ENCODE data around the gene RBM39.

The RBM39 gene

GRCh38 chr20:35669681-35670080 is 72.4 kb downstream of the RBM39 start:
- Histone ChIP-seq H3K9me3 (ENCODE audit: control insufficient read depth, insufficient read depth, low read length) (no peaks in the 10 kb centered on the region), H3K4me3 (ENCODE audit: low read length) (no peak overlapping the region), H3K27ac (ENCODE audit: low read length) (no peak overlapping the region), H3K36me3 (ENCODE audit: control insufficient read depth, insufficient read depth, low read length) (0 out of 2 replicates have a peak, but pooled peaks cover 6% of the 10 kb centered on the region), H3K27me3 (ENCODE audit: control insufficient read depth, insufficient read depth, low read length) (no peaks in the 10 kb centered on the region), H3K4me1 (ENCODE audit: control insufficient read depth, insufficient read depth, low read length) (no peaks in the 10 kb centered on the region)
- no CpG with 5 or more reads among the region's 1 CpG for WGBS (ENCODE audit: insufficient coverage, insufficient read length)
- no peak for DNase-seq (ENCODE audit: low read depth, low spot score)

- Histone ChIP-seq H3K36me3 (ENCODE audit: control insufficient read depth, insufficient read depth, low read length) (0 out of 2 replicates have a peak, but pooled peaks cover 6% of the 10 kb centered on the region), H3K9me3 (ENCODE audit: control insufficient read depth, insufficient read depth, low read length) (no peaks in the 10 kb centered on the region), H3K4me1 (ENCODE audit: control insufficient read depth, insufficient read depth, low read length) (no peaks in the 10 kb centered on the region), H3K27ac (ENCODE audit: low read length) (no peak overlapping the region), H3K27me3 (ENCODE audit: control insufficient read depth, insufficient read depth, low read length) (no peaks in the 10 kb centered on the region), H3K4me3 (ENCODE audit: low read length) (no peak overlapping the region)
- no CpG with 5 or more reads among the region's 5 CpGs for WGBS (ENCODE audit: insufficient coverage, insufficient read length)
- no peak for DNase-seq (ENCODE audit: low read depth, low spot score)
Observed at GRCh38 chr20:35669221-35669620, 72.8 kb downstream of the RBM39 start.

- H3K4me3 ChIP-seq (ENCODE audit: low read length): no peak overlapping the region
- H3K4me1 ChIP-seq (ENCODE audit: control insufficient read depth, insufficient read depth, low read length): no peaks in the 10 kb centered on the region
- H3K9me3 ChIP-seq (ENCODE audit: control insufficient read depth, insufficient read depth, low read length): no peaks in the 10 kb centered on the region
- H3K27me3 ChIP-seq (ENCODE audit: control insufficient read depth, insufficient read depth, low read length): no peaks in the 10 kb centered on the region
- DNase-seq (ENCODE audit: low read depth, low spot score): no peak
- H3K36me3 ChIP-seq (ENCODE audit: control insufficient read depth, insufficient read depth, low read length): 0 out of 2 replicates have a peak, but pooled peaks cover 6% of the 10 kb centered on the region
- no peak overlapping the region for H3K27ac ChIP-seq (ENCODE audit: low read length)
- WGBS (ENCODE audit: insufficient coverage, insufficient read length): no CpG with 5 or more reads among the region's 17 CpGs
Observed at GRCh38 chr20:35665949-35666288, 76.1 kb downstream of the RBM39 start.

DNA sequence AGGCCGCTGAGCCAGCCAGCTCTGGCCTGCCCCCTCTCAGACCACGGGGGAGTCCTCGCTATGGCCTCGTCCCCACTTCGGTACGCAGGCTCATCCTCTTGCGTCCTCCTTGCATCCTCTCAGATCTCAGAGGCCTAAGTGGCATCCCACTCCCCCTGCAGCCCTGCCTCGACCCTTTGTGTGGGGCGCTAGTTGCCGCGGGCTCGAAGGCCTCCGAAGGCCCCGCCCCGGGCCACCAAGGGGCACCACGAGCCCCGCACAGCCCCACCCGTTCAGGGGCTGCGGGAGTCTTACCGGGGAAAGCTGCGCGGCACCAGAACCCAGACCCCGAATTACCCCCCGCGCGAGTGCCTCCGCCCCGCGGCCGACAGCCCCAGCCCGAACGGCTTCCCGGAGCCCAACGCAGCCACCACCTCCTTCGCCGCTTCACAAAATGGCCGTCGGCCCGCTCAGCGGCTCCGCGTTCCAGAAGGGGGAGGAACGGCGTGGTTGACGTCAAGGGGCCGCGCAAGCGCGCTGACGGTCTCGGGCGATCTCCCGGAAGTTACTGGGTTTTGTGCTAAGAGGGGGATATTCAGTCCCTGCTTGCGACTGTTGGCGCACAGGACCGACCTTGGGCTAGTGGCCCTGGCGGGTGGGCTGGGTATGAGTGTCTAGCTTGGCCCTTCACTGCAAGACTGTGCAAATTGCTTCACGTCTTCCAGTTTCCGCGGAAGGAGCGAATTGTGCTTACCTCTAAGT is 77.4 kb downstream of the RBM39 start, which contains the start of the genes CPNE1 and RBM12:
CPNE1 (minus strand) TSS at position 435 of the 741 bp plus-strand sequence. CDS start 31,977 bp downstream, outside the sequence.
RBM12 (minus strand) TSS at position 435 of the 741 bp plus-strand sequence. CDS start 9,578 bp downstream, outside the sequence.
- Histone ChIP-seq H3K27me3 (ENCODE audit: control insufficient read depth, insufficient read depth, low read length) (no peaks in the 10 kb centered on the region), H3K36me3 (ENCODE audit: control insufficient read depth, insufficient read depth, low read length) (0 out of 2 replicates have a peak, but pooled peaks cover 5% of the 10 kb centered on the region), H3K27ac (ENCODE audit: low read length) (no peak within 1 kb of the TSS), H3K9me3 (ENCODE audit: control insufficient read depth, insufficient read depth, low read length) (no peaks in the 10 kb centered on the region), H3K4me3 (ENCODE audit: low read length) (peak within 1 kb of the TSS; percentile 56), H3K4me1 (ENCODE audit: control insufficient read depth, insufficient read depth, low read length) (no peaks in the 10 kb centered on the region)
- peak; percentile 94 for DNase-seq (ENCODE audit: low read depth, low spot score)
- WGBS (ENCODE audit: insufficient coverage, insufficient read length): no CpG with 5 or more reads among the region's 61 CpGs

DNA sequence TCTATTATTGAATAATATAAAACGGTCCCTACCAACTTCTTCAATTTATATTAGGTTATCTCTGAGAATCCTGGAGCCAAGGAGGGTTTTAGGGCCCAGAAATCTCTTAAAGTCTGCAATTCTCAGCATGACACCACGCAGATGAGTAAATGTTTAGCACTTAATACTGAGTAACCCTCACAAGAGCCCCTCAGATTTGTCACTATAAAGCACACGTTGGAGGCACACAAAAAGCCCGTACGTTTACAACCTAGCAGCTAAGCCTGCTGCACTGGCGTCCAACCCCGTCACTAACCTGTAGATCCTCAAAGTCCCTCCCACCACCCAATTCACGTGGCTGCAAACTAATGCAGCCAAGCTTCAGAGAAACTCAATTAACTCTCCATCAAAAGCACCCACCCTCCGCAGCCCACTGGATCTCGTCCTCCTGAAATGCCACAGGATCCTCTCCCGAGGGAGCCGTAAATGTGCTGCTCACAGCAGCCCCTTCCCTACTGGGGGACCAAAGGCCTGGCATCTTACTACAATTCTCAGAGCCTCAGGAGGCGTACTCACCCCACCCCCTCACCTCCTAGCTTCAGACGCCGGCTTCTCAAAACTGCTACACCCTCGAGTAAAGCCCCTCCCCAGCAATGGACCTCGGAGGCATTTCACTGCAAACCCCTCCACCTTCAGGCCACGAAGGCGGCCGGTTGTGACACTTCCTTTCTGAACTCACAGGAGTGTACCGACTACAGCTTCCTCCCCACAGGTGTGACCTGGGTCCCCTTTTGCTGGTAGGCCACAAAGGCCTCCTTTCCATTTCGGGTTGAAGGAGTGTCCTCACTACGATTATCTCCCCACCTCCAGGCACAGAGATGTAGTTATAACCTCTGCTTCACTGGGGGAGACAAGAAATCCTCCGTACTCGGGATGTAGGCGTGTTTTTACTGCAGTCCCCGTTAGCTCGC is 78.3 kb downstream of the RBM39 start:
- WGBS (ENCODE audit: insufficient coverage, insufficient read length): no CpG with 5 or more reads among the region's 28 CpGs
- H3K36me3 ChIP-seq (ENCODE audit: control insufficient read depth, insufficient read depth, low read length): no peaks in the 10 kb centered on the region
- H3K4me1 ChIP-seq (ENCODE audit: control insufficient read depth, insufficient read depth, low read length): no peaks in the 10 kb centered on the region
- no peaks in the 10 kb centered on the region for H3K27me3 ChIP-seq (ENCODE audit: control insufficient read depth, insufficient read depth, low read length)
- H3K9me3 ChIP-seq (ENCODE audit: control insufficient read depth, insufficient read depth, low read length): no peaks in the 10 kb centered on the region
- H3K4me3 ChIP-seq (ENCODE audit: low read length): peak overlapping the region; percentile 56
- no peak overlapping the region for H3K27ac ChIP-seq (ENCODE audit: low read length)
- DNase-seq (ENCODE audit: low read depth, low spot score): no peak

DNA sequence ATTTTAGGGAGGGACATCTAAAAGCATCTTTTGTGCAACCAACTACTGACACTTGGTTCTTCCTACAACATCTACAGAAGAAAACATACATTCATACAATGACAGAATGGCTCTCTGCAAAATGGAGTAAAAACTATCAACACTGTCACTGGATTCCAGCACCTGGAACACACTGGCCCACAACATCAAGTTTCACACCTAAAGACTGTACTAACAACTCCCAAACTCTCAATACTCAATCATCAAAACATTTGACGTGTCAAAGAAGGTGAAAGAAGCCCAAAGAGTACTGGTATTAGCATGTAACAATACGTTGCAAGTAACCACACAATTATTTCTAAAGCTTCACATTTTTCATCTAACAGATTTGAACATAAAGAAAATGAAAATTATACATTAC is 79.5 kb downstream of the RBM39 start:
- DNase-seq (ENCODE audit: low read depth, low spot score): no peak
- H3K27ac ChIP-seq (ENCODE audit: low read length): no peak overlapping the region
- no peak overlapping the region for H3K4me3 ChIP-seq (ENCODE audit: low read length)
- no peaks in the 10 kb centered on the region for H3K27me3 ChIP-seq (ENCODE audit: control insufficient read depth, insufficient read depth, low read length)
- H3K9me3 ChIP-seq (ENCODE audit: control insufficient read depth, insufficient read depth, low read length): no peaks in the 10 kb centered on the region
- no peaks in the 10 kb centered on the region for H3K4me1 ChIP-seq (ENCODE audit: control insufficient read depth, insufficient read depth, low read length)
- no peaks in the 10 kb centered on the region for H3K36me3 ChIP-seq (ENCODE audit: control insufficient read depth, insufficient read depth, low read length)
- whole genome bisulfite sequencing (ENCODE audit: insufficient coverage, insufficient read length): no CpG with 5 or more reads among the region's 2 CpGs

DNA sequence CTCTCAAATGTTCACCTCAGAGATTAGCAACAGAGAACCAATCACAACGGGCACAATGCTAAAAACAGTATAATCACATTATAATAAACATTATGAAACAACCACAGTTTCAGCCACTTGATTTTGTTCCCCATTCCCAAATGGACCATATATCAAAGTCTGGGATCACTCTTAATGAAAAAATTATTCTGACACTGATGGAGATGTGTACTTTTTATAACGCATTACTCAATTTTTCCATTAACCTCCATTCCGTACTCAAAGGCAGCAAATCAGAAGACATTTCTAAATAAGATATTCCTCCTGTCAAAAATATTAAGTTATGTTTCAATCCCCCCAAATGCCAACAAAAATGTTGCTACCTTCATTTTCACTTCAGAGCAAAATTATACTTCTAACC is 80.2 kb downstream of the RBM39 start:
- H3K36me3 ChIP-seq (ENCODE audit: control insufficient read depth, insufficient read depth, low read length): no peaks in the 10 kb centered on the region
- H3K27me3 ChIP-seq (ENCODE audit: control insufficient read depth, insufficient read depth, low read length): no peaks in the 10 kb centered on the region
- no peak overlapping the region for H3K27ac ChIP-seq (ENCODE audit: low read length)
- no peaks in the 10 kb centered on the region for H3K9me3 ChIP-seq (ENCODE audit: control insufficient read depth, insufficient read depth, low read length)
- H3K4me1 ChIP-seq (ENCODE audit: control insufficient read depth, insufficient read depth, low read length): no peaks in the 10 kb centered on the region
- DNase-seq (ENCODE audit: low read depth, low spot score): no peak
- H3K4me3 ChIP-seq (ENCODE audit: low read length): no peak overlapping the region
- WGBS (ENCODE audit: insufficient coverage, insufficient read length): no CpG with 5 or more reads among the region's 3 CpGs

DNA sequence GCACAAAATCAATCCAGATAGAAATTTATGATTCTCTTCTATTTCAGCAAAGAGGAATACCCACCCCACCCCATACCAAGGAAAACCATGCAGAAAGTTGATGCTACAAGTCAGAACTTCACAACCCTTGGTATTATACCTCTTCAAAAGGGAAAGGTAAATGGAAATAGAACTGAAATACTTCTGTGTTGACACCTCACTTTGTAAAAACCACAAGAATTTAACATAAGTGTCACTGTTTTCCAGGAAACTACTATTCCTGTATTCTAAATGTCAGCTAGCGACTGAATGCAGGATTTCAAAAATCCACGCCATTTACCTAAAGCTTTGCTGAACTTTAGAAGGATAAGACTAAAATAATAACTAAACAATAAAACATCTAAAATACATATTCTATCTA is 81.0 kb downstream of the RBM39 start:
- DNase-seq (ENCODE audit: low read depth, low spot score): no peak
- Histone ChIP-seq H3K4me1 (ENCODE audit: control insufficient read depth, insufficient read depth, low read length) (no peaks in the 10 kb centered on the region), H3K9me3 (ENCODE audit: control insufficient read depth, insufficient read depth, low read length) (no peaks in the 10 kb centered on the region), H3K36me3 (ENCODE audit: control insufficient read depth, insufficient read depth, low read length) (no peaks in the 10 kb centered on the region), H3K4me3 (ENCODE audit: low read length) (no peak overlapping the region), H3K27me3 (ENCODE audit: control insufficient read depth, insufficient read depth, low read length) (no peaks in the 10 kb centered on the region), H3K27ac (ENCODE audit: low read length) (no peak overlapping the region)
- no CpG with 5 or more reads among the region's 2 CpGs for WGBS (ENCODE audit: insufficient coverage, insufficient read length)

DNA sequence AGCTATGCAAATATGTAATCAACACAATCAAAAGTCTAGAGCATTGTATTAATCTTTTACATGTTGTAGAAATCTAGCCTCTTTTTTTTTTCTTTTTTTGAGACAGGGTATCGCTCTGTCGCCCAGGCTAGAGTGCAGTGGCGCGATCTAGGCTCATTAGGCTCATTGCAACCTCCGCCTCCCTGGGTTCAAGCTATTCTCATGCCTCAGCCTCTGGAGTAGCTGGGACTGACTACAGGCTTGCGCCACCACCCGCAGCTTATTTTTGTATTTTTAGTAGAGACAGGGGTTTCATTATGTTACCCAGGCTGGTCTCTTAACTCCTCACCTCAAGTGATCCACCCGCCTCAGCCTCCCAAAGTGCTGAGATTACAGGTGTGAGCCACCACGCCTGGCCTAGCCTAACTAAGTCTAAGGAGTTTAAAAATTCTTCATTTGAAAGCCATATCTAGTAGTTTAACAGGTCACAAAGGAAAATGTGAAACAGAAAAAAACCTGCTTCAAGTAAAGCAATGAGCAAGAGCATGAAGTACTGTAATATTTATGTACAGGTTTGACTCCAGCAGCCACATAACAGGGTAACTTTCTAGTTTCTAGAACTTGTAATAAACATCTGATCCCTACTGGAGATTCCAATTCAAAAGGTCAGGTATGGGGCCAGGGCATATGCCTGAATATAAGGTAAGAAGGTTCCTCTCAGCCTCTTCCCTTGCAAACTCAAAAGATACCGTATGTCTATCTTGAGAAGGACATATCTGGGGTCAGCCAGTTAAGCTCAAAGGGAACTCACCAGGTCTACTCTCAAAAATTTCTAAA is 81.7 kb downstream of the RBM39 start:
- H3K27ac ChIP-seq (ENCODE audit: low read length): no peak overlapping the region

DNA sequence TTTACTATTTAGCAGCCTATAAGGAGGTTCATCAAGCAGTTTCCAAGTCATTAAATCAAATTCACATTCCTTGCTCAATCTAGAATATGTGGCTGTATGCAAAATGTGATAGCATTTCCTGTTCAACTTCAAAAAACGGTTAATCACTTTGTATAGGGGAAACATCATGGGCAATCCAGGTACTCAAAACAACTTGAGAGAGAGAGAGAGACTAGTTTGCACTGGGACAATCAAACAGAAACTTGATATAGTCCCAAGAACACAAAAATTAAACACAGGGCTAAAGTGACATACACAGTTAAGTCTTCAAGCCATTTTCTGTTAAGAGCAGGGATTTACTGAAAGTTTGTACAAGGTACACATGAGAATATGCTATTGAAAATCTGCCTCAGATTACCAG is 84.8 kb downstream of the RBM39 start:
- WGBS (ENCODE audit: insufficient coverage, insufficient read length): no CpG with 5 or more reads among the region's 1 CpG
- Histone ChIP-seq H3K4me3 (ENCODE audit: low read length) (no peak overlapping the region), H3K9me3 (ENCODE audit: control insufficient read depth, insufficient read depth, low read length) (no peaks in the 10 kb centered on the region), H3K27me3 (ENCODE audit: control insufficient read depth, insufficient read depth, low read length) (no peaks in the 10 kb centered on the region), H3K4me1 (ENCODE audit: control insufficient read depth, insufficient read depth, low read length) (no peaks in the 10 kb centered on the region), H3K27ac (ENCODE audit: low read length) (no peak overlapping the region), H3K36me3 (ENCODE audit: control insufficient read depth, insufficient read depth, low read length) (peaks cover 19% of the 10 kb centered on the region)
- DNase-seq (ENCODE audit: low read depth, low spot score): no peak

More for the DNA sequence above, 81.7 kb downstream of the RBM39 start:
- Histone ChIP-seq H3K9me3 (ENCODE audit: control insufficient read depth, insufficient read depth, low read length) (no peaks in the 10 kb centered on the region), H3K27me3 (ENCODE audit: control insufficient read depth, insufficient read depth, low read length) (no peaks in the 10 kb centered on the region), H3K36me3 (ENCODE audit: control insufficient read depth, insufficient read depth, low read length) (no peaks in the 10 kb centered on the region), H3K4me1 (ENCODE audit: control insufficient read depth, insufficient read depth, low read length) (no peaks in the 10 kb centered on the region), H3K4me3 (ENCODE audit: low read length) (no peak overlapping the region)
- no CpG with 5 or more reads among the region's 10 CpGs for WGBS (ENCODE audit: insufficient coverage, insufficient read length)
- DNase-seq (ENCODE audit: low read depth, low spot score): no peak

Data from iPS DF 6.9 (cell line).